ENCODE results near the gene NPC1L1.

NPC1L1 gene

DNA sequence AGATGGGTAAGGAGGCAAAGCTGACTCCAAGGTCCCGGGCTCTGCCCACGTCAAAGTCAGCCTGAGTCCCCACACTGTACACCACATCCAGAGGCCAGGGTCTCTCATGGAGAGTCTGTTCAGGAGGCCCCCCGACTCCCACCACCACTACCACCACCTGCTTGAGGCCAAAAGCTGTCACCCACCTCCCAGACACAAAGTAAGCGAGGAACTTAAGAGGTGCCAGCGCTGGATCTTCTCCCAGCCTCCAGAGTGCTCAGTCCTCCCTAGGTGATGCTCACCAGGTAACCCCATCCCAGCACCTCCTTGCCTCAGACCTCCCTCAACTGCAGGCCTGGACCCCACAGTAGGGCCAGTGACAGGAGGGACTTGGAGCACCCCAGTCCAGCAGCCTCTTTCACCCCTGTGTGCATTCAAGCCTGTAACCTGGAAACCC is 520 bp downstream of the NPC1L1 start:
- Histone ChIP-seq H3K4me1 (ENCODE audit: insufficient read depth, low read length) (no peaks in the 10 kb centered on the region), H3K27me3 (ENCODE audit: control insufficient read depth in 1 of 2, insufficient read depth in 2 of 2, low read length in 2 of 2) (no peaks in the 10 kb centered on the region), H3K27ac (ENCODE audit: low read depth, low read length) (no peak overlapping the region), H3K9ac (ENCODE audit: low read length) (no peak overlapping the region), H3K9me3 (ENCODE audit: low read length) (no peaks in the 10 kb centered on the region), H3K4me3 (ENCODE audit: low read depth in 1 of 2, low read length in 2 of 2) (no peak overlapping the region), H3K36me3 (ENCODE audit: insufficient read depth, low read length) (no peaks in the 10 kb centered on the region)

GRCh38 chr7:44539669-44540506 is 1.2 kb downstream of the NPC1L1 start:
- no peaks in the 10 kb centered on the region for H3K27me3 ChIP-seq (ENCODE audit: control insufficient read depth in 1 of 2, insufficient read depth in 2 of 2, low read length in 2 of 2)
- H3K4me1 ChIP-seq (ENCODE audit: insufficient read depth, low read length), result no peaks in the 10 kb centered on the region
- no peak overlapping the region for H3K9ac ChIP-seq (ENCODE audit: low read length)
- no peaks in the 10 kb centered on the region for H3K9me3 ChIP-seq (ENCODE audit: low read length)
- no peak overlapping the region for H3K4me3 ChIP-seq (ENCODE audit: low read depth in 1 of 2, low read length in 2 of 2)
- H3K27ac ChIP-seq (ENCODE audit: low read depth, low read length), result no peak overlapping the region
- H3K36me3 ChIP-seq (ENCODE audit: insufficient read depth, low read length), result no peaks in the 10 kb centered on the region

GRCh38 chr7:44538798-44539668 is 2.1 kb downstream of the NPC1L1 start:
- Histone ChIP-seq H3K9me3 (ENCODE audit: low read length) (no peaks in the 10 kb centered on the region), H3K4me1 (ENCODE audit: insufficient read depth, low read length) (no peaks in the 10 kb centered on the region), H3K27me3 (ENCODE audit: control insufficient read depth in 1 of 2, insufficient read depth in 2 of 2, low read length in 2 of 2) (no peaks in the 10 kb centered on the region), H3K36me3 (ENCODE audit: insufficient read depth, low read length) (no peaks in the 10 kb centered on the region), H3K4me3 (ENCODE audit: low read depth in 1 of 2, low read length in 2 of 2) (no peak overlapping the region), H3K9ac (ENCODE audit: low read length) (no peak overlapping the region), H3K27ac (ENCODE audit: low read depth, low read length) (no peak overlapping the region)

GRCh38 chr7:44538093-44538797 is 2.9 kb downstream of the NPC1L1 start:
- Histone ChIP-seq H3K9ac (ENCODE audit: low read length) (no peak overlapping the region), H3K4me1 (ENCODE audit: insufficient read depth, low read length) (no peaks in the 10 kb centered on the region), H3K36me3 (ENCODE audit: insufficient read depth, low read length) (no peaks in the 10 kb centered on the region), H3K27ac (ENCODE audit: low read depth, low read length) (no peak overlapping the region), H3K4me3 (ENCODE audit: low read depth in 1 of 2, low read length in 2 of 2) (no peak overlapping the region), H3K27me3 (ENCODE audit: control insufficient read depth in 1 of 2, insufficient read depth in 2 of 2, low read length in 2 of 2) (no peaks in the 10 kb centered on the region), H3K9me3 (ENCODE audit: low read length) (no peaks in the 10 kb centered on the region)

DNA sequence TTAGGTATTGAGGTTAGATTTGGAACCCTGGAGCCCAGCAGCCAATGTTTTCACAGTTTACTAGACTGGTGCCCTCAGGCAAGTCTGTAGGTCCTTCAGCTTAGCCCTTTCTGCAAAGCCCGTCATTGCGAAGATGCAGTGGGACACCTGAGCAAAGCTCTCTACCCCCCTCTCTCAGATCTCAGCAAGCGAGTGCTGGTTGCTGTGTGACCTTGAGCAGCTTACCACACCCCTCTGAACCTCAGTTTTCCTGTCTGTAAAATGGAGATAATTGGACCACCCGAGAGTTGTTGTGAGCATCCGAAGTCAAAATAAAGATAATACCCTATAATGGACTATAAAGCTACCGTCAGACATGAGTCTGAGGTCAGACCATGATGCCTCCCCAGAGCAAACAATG is 3.7 kb downstream of the NPC1L1 start:
- Histone ChIP-seq H3K27ac (ENCODE audit: low read depth, low read length) (no peak overlapping the region), H3K36me3 (ENCODE audit: insufficient read depth, low read length) (no peaks in the 10 kb centered on the region)

GRCh38 chr7:44536090-44536489 is 5.0 kb downstream of the NPC1L1 start:
- Histone ChIP-seq H3K9me3 (ENCODE audit: low read length) (no peaks in the 10 kb centered on the region), H3K27ac (ENCODE audit: low read depth, low read length) (no peak overlapping the region), H3K4me1 (ENCODE audit: insufficient read depth, low read length) (no peaks in the 10 kb centered on the region), H3K4me3 (ENCODE audit: low read depth in 1 of 2, low read length in 2 of 2) (no peak overlapping the region), H3K36me3 (ENCODE audit: insufficient read depth, low read length) (no peaks in the 10 kb centered on the region), H3K9ac (ENCODE audit: low read length) (no peak overlapping the region), H3K27me3 (ENCODE audit: control insufficient read depth in 1 of 2, insufficient read depth in 2 of 2, low read length in 2 of 2) (no peaks in the 10 kb centered on the region)

More for the DNA sequence above, 3.7 kb downstream of the NPC1L1 start:
- Histone ChIP-seq H3K4me3 (ENCODE audit: low read depth in 1 of 2, low read length in 2 of 2) (no peak overlapping the region), H3K4me1 (ENCODE audit: insufficient read depth, low read length) (no peaks in the 10 kb centered on the region), H3K9me3 (ENCODE audit: low read length) (no peaks in the 10 kb centered on the region), H3K9ac (ENCODE audit: low read length) (no peak overlapping the region), H3K27me3 (ENCODE audit: control insufficient read depth in 1 of 2, insufficient read depth in 2 of 2, low read length in 2 of 2) (no peaks in the 10 kb centered on the region)

- Histone ChIP-seq H3K27ac (ENCODE audit: low read depth, low read length) (no peak overlapping the region), H3K4me3 (ENCODE audit: low read depth in 1 of 2, low read length in 2 of 2) (no peak overlapping the region), H3K9me3 (ENCODE audit: low read length) (no peaks in the 10 kb centered on the region), H3K36me3 (ENCODE audit: insufficient read depth, low read length) (no peaks in the 10 kb centered on the region), H3K4me1 (ENCODE audit: insufficient read depth, low read length) (no peaks in the 10 kb centered on the region), H3K27me3 (ENCODE audit: control insufficient read depth in 1 of 2, insufficient read depth in 2 of 2, low read length in 2 of 2) (no peaks in the 10 kb centered on the region), H3K9ac (ENCODE audit: low read length) (no peak overlapping the region)
Measured at GRCh38 chr7:44535348-44536064, 5.6 kb downstream of the NPC1L1 start.

DNA sequence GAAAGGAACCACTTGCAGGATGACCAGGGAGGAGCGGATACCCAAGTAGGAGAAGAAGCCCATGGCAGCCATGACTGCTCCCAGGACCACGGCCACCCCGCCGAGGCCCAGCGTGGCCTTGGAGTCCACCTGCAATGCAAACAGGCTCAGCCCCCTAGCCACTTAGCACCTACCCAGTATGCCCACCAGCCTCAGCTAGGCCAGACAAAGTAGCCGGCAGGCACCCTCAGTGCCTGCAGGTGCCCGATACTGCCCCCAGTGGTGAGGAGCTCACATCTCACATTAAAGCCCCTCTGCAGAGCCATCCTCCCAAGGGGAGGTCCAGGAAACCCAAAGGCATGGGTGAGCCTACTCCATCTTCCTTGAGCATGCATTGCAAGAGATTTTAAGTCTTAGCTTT is 6.6 kb downstream of the NPC1L1 start:
- no peaks in the 10 kb centered on the region for H3K9me3 ChIP-seq (ENCODE audit: low read length)
- H3K27ac ChIP-seq (ENCODE audit: low read depth, low read length), result no peak overlapping the region
- H3K9ac ChIP-seq (ENCODE audit: low read length), result no peak overlapping the region
- no peak overlapping the region for H3K4me3 ChIP-seq (ENCODE audit: low read depth in 1 of 2, low read length in 2 of 2)
- H3K4me1 ChIP-seq (ENCODE audit: insufficient read depth, low read length), result no peaks in the 10 kb centered on the region
- H3K27me3 ChIP-seq (ENCODE audit: control insufficient read depth in 1 of 2, insufficient read depth in 2 of 2, low read length in 2 of 2), result no peaks in the 10 kb centered on the region
- H3K36me3 ChIP-seq (ENCODE audit: insufficient read depth, low read length), result no peaks in the 10 kb centered on the region

DNA sequence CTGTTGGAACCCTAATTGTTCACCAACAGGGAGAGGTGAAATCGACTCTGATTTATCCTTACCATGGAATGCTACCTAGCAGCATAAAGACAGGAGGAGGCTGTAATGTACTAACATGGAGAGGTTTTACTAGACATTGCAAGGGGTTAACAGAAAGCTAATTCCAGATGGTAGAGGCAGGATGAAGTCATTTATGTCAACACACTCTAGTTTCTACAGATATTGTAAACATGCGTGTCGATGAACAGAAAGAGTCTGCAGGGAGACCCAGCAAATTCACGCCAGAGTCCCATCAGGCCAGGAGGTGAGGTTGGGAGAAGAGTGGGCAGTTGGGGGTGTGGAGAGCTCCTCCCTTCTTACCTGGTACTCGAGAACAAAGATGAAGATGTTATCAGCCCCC is 7.0 kb downstream of the NPC1L1 start:
- H3K27me3 ChIP-seq (ENCODE audit: control insufficient read depth in 1 of 2, insufficient read depth in 2 of 2, low read length in 2 of 2), result no peaks in the 10 kb centered on the region
- no peaks in the 10 kb centered on the region for H3K4me1 ChIP-seq (ENCODE audit: insufficient read depth, low read length)
- H3K36me3 ChIP-seq (ENCODE audit: insufficient read depth, low read length), result no peaks in the 10 kb centered on the region
- no peak overlapping the region for H3K4me3 ChIP-seq (ENCODE audit: low read depth in 1 of 2, low read length in 2 of 2)
- H3K9ac ChIP-seq (ENCODE audit: low read length), result no peak overlapping the region
- H3K27ac ChIP-seq (ENCODE audit: low read depth, low read length), result no peak overlapping the region
- no peaks in the 10 kb centered on the region for H3K9me3 ChIP-seq (ENCODE audit: low read length)

DNA sequence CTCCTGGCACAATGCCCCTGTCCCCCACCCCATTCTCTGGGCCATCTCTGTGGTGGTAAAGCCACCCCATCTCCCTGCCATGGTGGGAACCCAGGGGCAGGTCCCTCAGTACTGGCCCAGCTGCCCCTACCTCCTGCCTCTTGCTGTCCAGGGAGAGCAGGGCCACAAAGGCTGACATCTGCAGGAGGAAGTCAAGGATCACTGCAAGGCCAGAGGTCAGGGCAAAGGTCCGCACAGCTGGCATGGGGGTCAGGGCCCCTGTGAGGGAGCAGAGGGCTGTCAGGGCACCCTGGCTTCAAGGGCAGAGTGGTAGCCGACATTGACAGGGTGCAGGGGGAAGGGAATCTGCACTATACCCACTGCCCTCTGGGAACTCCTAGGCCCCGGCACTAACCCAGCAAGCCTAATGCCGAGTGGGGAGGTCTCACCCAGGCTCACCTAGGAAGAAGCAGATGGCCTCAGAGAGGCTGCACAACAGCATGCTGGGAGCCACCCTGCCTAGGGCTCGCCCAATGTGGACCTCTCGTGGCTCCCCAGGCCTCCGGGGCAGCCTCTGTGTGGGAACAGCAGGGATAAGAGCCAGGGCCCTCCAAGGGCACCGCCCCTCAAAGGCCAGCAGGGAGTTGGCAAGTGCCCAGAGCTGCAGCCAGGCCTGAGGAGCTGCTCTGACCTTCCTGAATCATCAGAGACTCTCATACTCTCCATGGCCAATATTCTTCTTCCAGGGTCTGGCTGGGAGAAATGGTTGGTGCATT is 7.7 kb downstream of the NPC1L1 start:
- no peak overlapping the region for H3K4me3 ChIP-seq (ENCODE audit: low read depth in 1 of 2, low read length in 2 of 2)
- H3K27me3 ChIP-seq (ENCODE audit: control insufficient read depth in 1 of 2, insufficient read depth in 2 of 2, low read length in 2 of 2), result no peaks in the 10 kb centered on the region
- no peaks in the 10 kb centered on the region for H3K4me1 ChIP-seq (ENCODE audit: insufficient read depth, low read length)
- no peaks in the 10 kb centered on the region for H3K36me3 ChIP-seq (ENCODE audit: insufficient read depth, low read length)
- H3K9ac ChIP-seq (ENCODE audit: low read length), result no peak overlapping the region
- H3K27ac ChIP-seq (ENCODE audit: low read depth, low read length), result no peak overlapping the region
- no peaks in the 10 kb centered on the region for H3K9me3 ChIP-seq (ENCODE audit: low read length)
